COLO829 (cell line): Measurements from ENCODE around the gene HOXA11.

ENCODE experiments used
- DNase-seq: peaks from one replicate; pipeline ENCODE4 v3.0.0; 2012; ENCODE audit warnings: low spot score

Gene HOXA11

DNA sequence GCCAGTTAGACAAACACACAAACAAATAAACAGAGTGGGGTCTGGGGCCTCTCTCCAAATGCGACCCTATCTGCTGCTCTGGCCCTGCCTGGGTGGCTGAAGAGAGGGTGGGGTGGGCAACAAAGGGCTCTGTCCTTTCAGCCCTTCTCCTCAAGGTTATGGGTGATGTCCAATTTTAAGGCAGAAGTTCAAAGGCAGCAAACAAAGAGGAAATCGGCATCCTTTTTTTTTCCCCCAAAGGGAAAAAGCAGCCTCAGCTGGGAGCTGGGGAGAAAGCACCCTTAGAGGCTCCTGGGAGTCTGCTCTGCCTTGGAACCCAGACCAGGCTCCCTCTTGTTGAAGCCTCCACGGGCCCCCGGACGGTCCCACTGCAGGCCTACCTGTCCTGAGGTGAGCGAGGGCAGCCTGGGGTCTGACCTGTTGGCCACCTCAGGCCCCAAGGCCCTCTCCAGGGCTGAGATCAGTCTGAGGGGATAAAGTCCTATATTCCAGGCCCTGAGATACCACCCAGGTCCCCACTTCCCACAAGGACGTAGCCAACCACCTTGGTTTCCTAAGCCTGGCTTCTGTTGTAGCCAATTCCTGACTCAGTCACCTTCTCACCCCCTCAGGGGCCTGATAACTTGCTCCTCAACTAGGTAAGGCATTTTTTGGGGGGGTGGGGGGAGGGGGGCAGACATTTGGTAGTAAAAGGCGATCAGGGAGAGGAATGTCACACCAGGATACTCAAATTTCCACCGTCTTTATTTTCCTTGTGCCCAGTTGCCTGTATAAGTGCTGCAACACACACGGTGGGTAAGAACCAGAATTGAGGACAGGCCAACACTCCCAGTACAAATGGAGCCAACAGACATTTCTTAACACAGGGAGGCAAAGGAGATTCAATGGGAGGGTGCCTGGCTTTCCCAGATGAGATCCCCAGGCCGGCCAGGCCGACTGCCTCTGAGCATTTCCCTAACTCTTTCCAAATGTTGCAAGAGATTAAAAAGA, 4.3 kb downstream of the HOXA11 start:
- DNase-seq = no peak

DNA sequence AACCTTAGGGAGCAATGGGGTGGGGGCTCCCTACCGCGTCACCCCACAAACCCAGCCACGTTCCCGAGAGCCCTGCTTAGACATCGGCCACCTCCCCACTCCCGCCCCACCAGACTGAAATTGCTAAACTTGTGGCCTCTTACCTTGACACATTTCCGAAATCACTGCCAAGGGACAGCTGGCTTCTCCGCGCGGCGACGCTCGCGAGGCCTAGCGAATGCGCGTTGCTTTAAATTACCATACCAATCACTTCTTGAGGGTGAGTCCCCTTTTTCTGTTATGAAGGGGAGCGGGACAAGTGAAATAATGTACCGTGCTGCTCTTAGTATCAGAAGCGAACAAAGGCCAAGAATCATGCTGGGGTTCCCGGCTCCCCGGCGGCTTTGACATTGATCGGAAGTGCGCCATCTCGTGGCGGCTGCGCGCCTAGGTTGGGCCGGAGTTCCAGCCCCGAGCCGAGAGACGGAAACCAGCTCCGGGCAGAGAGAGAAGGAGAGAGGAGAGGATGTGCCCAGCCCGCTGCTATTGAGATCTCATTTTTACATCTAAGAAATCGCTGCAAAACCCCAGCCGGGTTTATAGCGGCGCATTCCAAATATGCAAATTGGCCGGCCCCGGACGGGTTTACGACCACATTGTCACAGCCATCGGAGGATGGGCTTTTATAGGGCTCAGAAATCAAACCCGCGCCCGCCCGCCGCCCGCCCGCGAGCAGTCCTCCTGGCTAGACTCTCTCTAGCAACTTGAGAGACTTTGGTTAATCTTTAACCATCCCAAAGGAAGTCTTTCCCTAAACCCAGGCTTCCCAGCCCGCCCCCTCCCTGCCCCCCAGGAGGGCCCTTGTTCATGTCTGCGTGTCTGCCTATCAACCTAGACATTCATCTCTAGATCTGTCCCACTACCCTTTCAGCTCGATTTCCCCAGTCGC, 5.3 kb downstream of the HOXA11 start:
- DNase-seq = no peak

DNA sequence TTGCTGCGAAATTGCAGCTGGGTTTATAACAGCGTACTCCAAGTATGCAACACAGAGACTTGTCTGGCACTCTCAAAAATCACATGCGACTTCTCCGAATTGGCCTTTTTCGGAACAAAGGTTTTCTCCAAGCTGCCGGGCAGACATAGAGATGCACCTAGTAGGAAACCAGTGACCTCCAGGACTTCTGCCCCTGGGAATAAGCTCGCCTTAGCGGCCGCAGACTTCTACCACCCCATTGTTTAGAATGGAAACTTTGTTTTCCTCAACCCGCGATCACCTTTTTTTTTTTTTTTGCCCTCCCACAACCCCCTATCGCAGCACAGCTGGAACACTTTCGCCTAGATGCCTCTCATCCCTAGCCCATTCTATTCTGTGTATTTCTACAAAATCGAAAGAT, 6.0 kb downstream of the HOXA11 start:
- no peak for DNase-seq

DNA sequence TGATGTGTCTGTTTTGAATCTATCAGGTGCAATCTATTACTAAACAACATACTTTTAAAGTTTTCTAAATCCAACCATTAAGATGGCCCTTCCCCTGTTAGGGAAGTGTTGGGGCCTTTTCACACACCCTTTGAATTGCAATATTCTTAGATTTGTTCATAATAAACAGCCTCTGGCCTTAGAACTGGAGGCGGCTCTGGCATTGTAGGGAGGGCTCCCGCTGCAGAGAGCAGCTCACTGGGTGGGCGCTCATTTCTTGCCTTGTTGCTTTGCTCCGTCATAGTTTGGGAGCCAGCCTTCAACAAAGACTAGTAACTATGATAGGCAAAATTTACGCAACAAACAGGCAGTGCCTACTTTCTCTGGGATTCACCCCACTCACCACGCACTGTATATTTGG, 6.7 kb downstream of the HOXA11 start:
- no peak for DNase-seq

GRCh38 chr7:27177795-27178320, 7.2 kb downstream of the HOXA11 start:
- DNase-seq = no peak

DNA sequence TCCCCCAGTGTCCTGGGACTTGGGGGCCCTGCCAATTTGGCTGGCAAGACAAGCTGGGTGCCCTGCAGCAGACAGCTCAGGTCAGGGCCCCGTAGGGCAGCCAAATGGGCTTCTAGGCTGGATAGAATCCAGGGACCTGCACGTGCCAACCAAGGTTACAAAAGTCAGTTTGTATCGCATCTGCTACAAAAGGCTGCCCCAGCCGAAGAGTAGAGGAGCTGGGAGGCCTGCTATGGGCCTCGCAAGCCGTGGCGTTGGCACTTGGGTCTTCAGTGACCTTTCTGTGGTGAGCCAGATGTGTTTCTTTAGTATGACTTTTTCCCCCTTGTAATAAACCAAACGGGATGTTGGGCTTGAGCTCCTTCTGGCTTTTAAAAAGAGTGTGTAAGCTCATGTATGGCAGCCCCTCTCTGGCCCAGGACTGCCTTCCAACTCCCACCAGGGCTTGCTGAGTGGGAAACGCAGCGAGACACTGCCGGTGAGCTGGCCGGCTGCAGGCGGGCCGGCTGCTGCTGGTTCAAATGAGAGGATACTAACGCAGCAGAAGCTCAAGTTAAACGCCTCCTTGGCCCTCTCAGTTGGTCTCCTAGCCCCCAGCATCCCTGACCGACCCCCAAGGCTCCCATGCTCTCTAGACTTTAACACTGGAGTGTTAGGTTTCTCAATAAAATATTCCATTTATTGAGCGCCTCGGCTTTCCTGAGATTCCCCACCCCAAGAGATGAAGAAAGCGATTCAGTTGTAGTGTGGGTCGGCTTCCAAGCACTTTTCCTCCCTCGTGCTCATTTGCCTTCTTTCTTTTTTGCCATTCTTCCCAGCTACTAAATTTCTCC, 7.9 kb downstream of the HOXA11 start:
- no peak for DNase-seq

DNA sequence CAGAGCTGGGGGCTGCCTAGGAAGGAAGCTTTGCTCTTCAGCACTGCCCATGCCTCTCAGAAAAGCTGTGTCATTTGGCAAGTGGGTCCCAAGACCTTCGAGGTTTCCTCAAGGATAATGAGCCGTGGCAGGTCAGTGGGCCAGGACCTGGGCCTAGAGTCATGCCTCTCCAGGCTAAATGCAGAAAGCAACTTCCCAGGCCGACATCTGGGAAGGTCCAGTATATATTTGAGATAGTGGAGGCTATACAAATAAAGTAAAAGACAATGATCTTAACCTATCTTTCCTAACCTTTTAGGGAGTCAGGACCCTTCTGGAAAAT, 8.5 kb downstream of the HOXA11 start:
- no peak for DNase-seq

DNA sequence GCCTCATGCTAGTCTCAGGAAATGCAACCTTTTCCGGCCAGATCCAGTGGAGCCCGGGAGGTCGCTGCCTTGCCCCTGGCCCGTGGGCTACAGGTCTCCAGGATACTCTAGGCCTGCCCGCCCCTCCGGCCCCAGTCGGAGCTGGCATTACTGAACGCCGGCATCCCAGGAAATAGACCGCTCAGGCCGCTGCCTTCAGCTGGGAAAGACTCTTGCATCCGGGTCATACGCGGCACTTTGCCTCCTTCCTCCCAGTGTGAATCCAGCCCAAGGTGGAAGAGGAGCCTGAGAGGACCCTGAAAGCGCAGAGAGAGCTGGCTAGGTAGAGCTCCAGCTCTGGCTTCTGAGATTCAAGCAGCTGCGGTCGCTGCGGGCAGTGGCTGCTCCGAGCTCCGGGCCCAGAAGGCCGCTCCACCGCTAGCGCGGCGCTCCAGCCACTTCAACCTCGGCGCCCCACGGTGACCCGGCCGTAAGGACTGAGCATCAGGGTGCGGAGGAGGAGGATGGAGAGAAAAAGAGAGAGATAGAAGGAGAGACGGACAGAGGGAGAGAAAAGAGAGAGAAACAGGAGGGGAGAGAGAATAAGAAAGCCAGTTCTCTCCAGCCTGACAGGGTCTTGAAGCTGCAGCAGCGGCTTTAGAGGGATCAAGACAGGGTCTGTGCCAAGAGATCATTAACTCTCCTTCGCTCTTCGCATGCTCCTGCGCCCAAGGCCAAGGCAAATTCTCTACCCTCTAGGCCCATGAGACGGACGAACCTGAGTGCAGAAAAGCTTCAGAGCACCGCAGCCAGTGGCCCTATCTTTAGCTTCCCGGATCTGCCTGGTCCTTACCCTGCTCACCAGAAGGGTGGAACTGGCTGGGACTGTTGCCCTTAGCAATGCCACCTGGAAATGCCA, 9.2 kb downstream of the HOXA11 start:
- DNase-seq = no peak

- no peak for DNase-seq
Observed at GRCh38 chr7:27174874-27175625, 10.0 kb downstream of the HOXA11 start.

DNA sequence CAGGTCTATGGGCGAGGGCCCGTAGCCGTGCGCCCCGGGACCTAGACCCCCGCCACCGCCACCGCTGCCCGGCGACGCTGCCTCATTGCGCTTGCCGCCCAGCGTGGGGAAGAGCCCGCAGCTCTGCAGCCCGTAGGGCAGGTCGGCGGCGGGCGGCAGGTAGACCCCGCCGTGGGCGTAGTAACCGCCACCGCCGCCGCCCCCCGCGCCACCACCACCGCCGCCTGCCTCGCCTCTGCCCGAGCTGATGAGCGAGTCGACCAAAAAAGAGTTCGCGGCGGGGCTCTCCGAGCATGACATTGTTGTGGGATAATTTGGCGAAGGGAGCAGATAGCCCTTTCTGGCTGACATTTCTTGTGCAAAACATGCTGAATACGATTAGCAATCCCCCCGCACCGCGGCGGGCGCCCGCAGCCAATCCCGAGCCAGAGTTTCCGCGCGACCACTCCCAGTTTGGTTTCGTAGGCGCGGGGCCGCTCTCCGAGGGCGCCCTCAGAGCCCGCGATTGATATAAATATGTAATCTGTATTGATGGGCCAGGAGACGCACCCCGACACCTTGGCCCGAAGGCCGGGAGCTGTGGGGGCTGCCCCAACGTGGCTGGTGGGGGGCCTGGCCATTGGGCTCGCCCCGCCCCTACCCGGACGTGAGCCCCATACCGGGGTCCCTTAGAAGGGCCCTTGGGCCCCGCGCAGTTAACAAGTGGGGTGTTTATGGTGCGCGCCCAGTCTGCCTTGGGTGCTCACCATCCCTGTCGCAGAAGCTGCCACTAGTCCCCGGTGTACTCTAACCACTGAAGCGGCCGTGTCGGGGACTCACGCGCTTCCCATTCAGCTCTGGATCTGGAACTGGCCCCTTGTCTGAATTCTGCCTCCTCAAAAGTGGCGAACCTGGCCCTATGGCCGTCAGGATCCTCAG, 10.8 kb downstream of the HOXA11 start, which contains the start of gene HOXA10:
TSS of gene HOXA10 (minus strand) at position 365 of the 918 bp plus-strand sequence. CDS start at position 351, 14 bp downstream.
- no peak for DNase-seq

DNA sequence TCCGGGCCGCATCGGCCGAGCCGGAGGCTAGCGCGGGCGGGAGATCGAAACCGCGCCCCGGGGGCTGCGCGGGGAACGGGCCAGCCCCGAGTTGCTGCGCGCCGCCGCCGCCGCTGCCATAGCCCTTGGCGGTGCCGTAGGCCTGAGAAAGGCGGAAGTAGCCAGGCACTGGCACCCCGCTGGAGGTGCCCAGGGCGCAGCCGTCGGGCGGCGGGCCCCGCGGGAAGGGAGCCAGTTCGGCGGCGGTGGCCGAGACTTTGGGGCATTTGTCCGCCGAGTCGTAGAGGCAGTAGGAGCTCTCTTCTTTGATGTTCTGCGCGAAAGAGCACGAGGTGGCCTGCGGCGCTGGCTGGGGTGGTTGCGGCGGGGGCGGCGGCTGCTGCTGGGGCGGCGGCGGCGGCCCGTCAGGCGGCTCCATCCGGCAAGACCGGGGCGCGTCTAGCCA, 11.5 kb downstream of the HOXA11 start:
- no peak for DNase-seq

DNA sequence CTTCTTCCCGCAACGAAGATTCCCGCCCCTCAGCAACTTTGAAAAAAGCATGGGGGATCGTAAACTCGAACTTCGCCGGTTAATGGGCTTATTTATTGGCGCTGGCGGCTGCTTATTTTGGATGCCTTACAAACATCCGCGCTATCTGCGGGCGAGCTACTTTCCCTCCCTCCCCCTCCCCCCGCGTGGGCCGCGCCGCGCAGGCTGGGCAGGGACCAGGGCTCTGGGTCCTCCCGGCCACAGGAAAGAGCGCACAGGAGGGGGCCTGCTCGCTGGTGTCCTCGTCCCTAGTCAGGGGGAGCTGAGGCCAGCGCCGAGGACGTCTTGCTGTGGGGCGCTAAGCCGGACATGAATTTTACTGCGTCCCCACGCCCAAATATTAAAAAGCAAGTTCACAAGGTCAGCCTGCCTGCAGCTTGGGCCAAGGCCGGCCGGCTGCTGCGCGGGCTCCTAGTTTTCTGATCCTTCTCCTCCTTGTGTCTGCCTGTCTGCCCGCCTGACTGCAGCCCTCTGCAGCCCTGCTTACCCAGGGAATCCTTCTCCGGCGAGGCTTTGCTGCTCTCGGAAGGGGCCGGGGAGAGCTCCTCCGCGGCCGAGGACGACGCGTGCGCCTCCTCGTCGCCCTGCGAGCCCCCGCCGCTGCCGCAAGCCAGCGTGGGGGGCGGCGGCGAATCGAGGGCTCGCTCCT, 12.1 kb downstream of the HOXA11 start:
- no peak for DNase-seq

GRCh38 chr7:27172315-27172774, 12.7 kb downstream of the HOXA11 start:
- DNase-seq = no peak

GRCh38 chr7:27171637-27172314, 13.3 kb downstream of the HOXA11 start:
- DNase-seq = no peak

- DNase-seq = no peak
Observed at GRCh38 chr7:27171325-27171636, 13.8 kb downstream of the HOXA11 start.

DNA sequence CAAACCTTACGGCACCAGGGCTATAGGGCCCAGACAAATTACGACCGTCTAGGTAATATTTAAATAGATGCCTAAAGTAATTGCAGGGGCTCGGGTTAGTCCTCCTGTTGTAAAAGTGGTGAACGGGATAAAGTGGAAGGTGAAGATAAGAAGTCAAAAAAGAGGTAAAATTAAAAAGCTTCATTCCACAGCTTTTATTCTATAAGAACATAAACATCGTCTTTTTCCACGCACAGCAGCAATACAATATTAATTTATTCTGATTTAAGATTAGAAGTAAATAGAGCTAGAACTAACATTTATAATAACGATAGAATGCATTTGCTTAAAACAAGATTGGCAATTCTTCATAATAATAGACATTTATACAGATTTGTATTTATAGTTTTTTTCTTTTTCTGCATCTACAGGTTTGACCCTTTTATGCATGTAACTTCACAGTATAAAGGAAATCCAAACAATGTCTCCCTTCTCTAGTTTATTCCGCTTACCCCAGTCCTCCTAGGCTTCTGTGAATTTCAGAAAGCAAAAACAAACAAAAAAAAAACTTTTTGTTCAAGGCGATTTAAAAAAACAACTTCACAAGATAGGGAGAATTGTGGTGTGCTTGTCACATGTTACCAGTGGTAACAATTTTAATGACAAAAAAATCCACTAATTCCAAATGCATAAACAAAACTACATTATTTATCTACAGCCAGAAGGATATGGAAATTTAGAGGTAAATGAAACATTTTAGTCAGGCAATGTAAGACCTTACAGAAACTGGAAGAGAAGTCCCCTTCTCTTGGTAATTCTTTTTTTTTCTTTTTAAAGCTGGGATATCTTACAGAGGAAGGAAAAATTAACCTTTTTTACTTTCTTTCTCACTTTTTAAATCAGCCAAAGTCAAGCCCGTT, 14.4 kb downstream of the HOXA11 start:
- DNase-seq = no peak
